GM12872 (cell line): Measurements from ENCODE around the gene OR12D1.

ENCODE experiments used
- CTCF ChIP-seq: IDR thresholded peaks from 3 replicates; pipeline ENCODE4 v1.5.1; 2011; ENCODE audit warnings: low read depth, mild to moderate bottlenecking, low read length, moderate library complexity; ENCODE audit not compliant: insufficient read depth

Gene OR12D1

GRCh38 chr6:29451471-29452193 lies 36.9 kb downstream of the OR12D1 start:
- no peak for TF ChIP-seq CTCF

- no peak for TF ChIP-seq CTCF
These were observed 42.2 kb downstream of the OR12D1 start, which contains the start of the genes OR11A1 and OR2H1 for GRCh38 chr6:29456971-29457370. Gene OR11A1 (minus strand): TSS chr6:29457071. CDS start chr6:29427641, 29,430 bp downstream. Gene OR2H1 (plus strand): TSS chr6:29457155. CDS start chr6:29461770, 4,615 bp downstream.

GRCh38 chr6:29461021-29461814 lies 46.5 kb downstream of the OR12D1 start:
- TF ChIP-seq CTCF = no peak

GRCh38 chr6:29462022-29462421 lies 47.3 kb downstream of the OR12D1 start:
- no peak for TF ChIP-seq CTCF

- TF ChIP-seq CTCF = no peak
These were observed 50.6 kb downstream of the OR12D1 start for GRCh38 chr6:29465279-29465678.

- TF ChIP-seq CTCF = no peak
These were observed 51.1 kb downstream of the OR12D1 start for GRCh38 chr6:29465801-29466200.

- TF ChIP-seq CTCF = no peak
These were observed 51.5 kb downstream of the OR12D1 start for GRCh38 chr6:29466241-29466640.
